MM.1S (cell line): Measurements from ENCODE around the gene MUC5B.

Source experiments
- CTCF ChIP-seq: fragments of 300-600 bp; sonication (generic); IDR thresholded peaks from 2 replicates; pipeline ENCODE4 v1.5.1; 2016; ENCODE audit warnings: antibody characterized with exemption, low read length, mixed read lengths
- EZH2phosphoT487 ChIP-seq: fragments of 300-600 bp; sonication (generic); IDR thresholded peaks from 2 replicates; pipeline ENCODE4 v1.6.1; 2018; ENCODE audit warnings: antibody characterized with exemption, low read length

- peak; percentile 33 for TF ChIP-seq CTCF
- TF ChIP-seq EZH2phosphoT487, result no peak
Observed at GRCh38 chr11:1309498-1310317, 86.8 kb downstream of the MUC5B start, which contains the start of gene TOLLIP.
